B cell (primary cell): ENCODE results near the gene RAB6B. TPM values are rescaled to one million over a fixed set of nuclear protein-coding genes. Genes with fewer than 3 reads are reported as not detected.

Experiments used
- ATAC-seq: fragments of 200-7000 bp; cut with Tn5 transposase; one replicate; pipeline ENCODE4 v1.10.0; 2021; ENCODE audit warnings: low read depth, mild to moderate bottlenecking, moderate number of reproducible peaks, moderate library complexity
- CTCF ChIA-PET: fragments of 350-600 bp; sonication (Branson Sonifier 250); formaldehyde crosslinking; loops from one replicate; lab custom pipeline; 2021; ENCODE audit warnings: antibody characterized with exemption, inconsistent platforms; lab: Charles Lee
- POLR2A ChIA-PET: fragments of 350-600 bp; sonication (Branson Sonifier 250); formaldehyde crosslinking; loops from one replicate; lab custom pipeline; 2021; ENCODE audit warnings: antibody characterized with exemption; lab: Charles Lee
- DNase-seq: peaks from one replicate; pipeline ENCODE4 v3.0.0; 2013
- H2AFZ ChIP-seq: 2 replicates; pipeline ENCODE4 v1.6.1; 2012; ENCODE audit warnings: mild to moderate bottlenecking, low read depth, low read length; ENCODE audit not compliant: insufficient read depth, poor library complexity, severe bottlenecking
- H3K27ac ChIP-seq, 2 donors: 1 replicate in 1 of 2; 2 replicates in 1 of 2; pipeline ENCODE4 v1.5.1; 2012 to 2013; ENCODE audit warnings: low read length in 2 of 2, mild to moderate bottlenecking in 2 of 2, moderate library complexity in 1 of 2
- H3K27me3 ChIP-seq, 4 experiments: fragments of 200-600 bp in 1 of 4; sonication (generic) in 1 of 4; replicated peaks in 1 of 4; 1 replicate in 2 of 4; 2 replicates in 2 of 4; pipeline versions ENCODE4 v1.6.1 to v1.7.0; 2013 to 2016; ENCODE audit warnings: low read length in 3 of 4, mild to moderate bottlenecking in 2 of 4, mixed read lengths in 1 of 4, moderate library complexity in 1 of 4; ENCODE audit not compliant: insufficient read depth in 4 of 4, control insufficient read depth in 3 of 4; ENCODE audit errors: control extremely low read depth in 1 of 4
- H3K36me3 ChIP-seq, 2 experiments: replicated peaks in 1 of 2; 1 replicate in 1 of 2; 2 replicates in 1 of 2; pipeline versions ENCODE4 v1.6.1 to v1.7.1; 2013; ENCODE audit warnings: low read length in 1 of 2; ENCODE audit not compliant: insufficient read depth in 2 of 2, control insufficient read depth in 1 of 2; ENCODE audit errors: control extremely low read depth in 1 of 2, extremely low read depth in 1 of 2
- H3K4me1 ChIP-seq, 2 donors: fragments of 200-600 bp in 1 of 2; sonication (generic) in 1 of 2; 1 replicate in 1 of 2; 2 replicates in 1 of 2; pipeline versions ENCODE4 v1.5.1 to v1.6.1; 2013 to 2017; ENCODE audit warnings: low read length in 2 of 2; ENCODE audit not compliant: control insufficient read depth in 2 of 2, insufficient read depth in 2 of 2
- H3K4me2 ChIP-seq: replicated peaks from 2 replicates; pipeline ENCODE3; 2012; ENCODE audit warnings: mild to moderate bottlenecking, low read depth, low read length; ENCODE audit not compliant: poor library complexity, severe bottlenecking
- H3K4me3 ChIP-seq, 5 experiments: fragments of 200-600 bp in 1 of 5; sonication (generic) in 1 of 5; 1 replicate in 3 of 5; 2 replicates in 2 of 5; pipeline versions ENCODE4 v1.5.1 to v1.7.0; 2011 to 2016; ENCODE audit warnings: low read length in 4 of 5, mild to moderate bottlenecking in 4 of 5, low read depth in 2 of 5, control low read depth in 1 of 5, moderate library complexity in 1 of 5; ENCODE audit not compliant: insufficient read depth in 1 of 5; ENCODE audit errors: control extremely low read depth in 1 of 5, extremely low read depth in 1 of 5
- H3K79me2 ChIP-seq: fragments of 200-600 bp; sonication (generic); one replicate; pipeline ENCODE4 v1.6.0; 2016; ENCODE audit warnings: low read length; ENCODE audit not compliant: control insufficient read depth, insufficient read depth
- H3K9ac ChIP-seq: fragments of 200-600 bp; sonication (generic); 2 replicates; pipeline ENCODE4 v1.6.1; 2017; ENCODE audit warnings: mild to moderate bottlenecking, low read length, moderate library complexity
- H3K9me3 ChIP-seq, 3 donors: one replicate each; pipeline versions ENCODE4 v1.6.1 to v1.7.1; 2013; ENCODE audit warnings: low read length in 2 of 3; ENCODE audit not compliant: control insufficient read depth in 2 of 3, insufficient read depth in 1 of 3; ENCODE audit errors: control extremely low read depth in 1 of 3
- H4K20me1 ChIP-seq: 2 replicates; pipeline ENCODE4 v1.6.0; 2012; ENCODE audit warnings: mild to moderate bottlenecking, low read length; ENCODE audit not compliant: insufficient read depth, control insufficient read depth, poor library complexity, severe bottlenecking
- H3K27ac Mint-ChIP-seq: one replicate; pipeline ENCODE4 v1.8.0; 2021; ENCODE audit warnings: mixed read lengths
- H3K27me3 Mint-ChIP-seq: one replicate; pipeline ENCODE4 v1.8.0; 2021; ENCODE audit warnings: mixed read lengths
- H3K4me1 Mint-ChIP-seq: one replicate; pipeline ENCODE4 v1.8.0; 2021; ENCODE audit warnings: mixed read lengths
- H3K4me3 Mint-ChIP-seq: one replicate; pipeline ENCODE4 v1.8.0; 2021; ENCODE audit warnings: mixed read lengths
- H3K9me3 Mint-ChIP-seq: one replicate; pipeline ENCODE4 v1.8.0; 2022; ENCODE audit warnings: mixed read lengths; ENCODE audit not compliant: insufficient read depth
- EZH2 ChIP-seq: IDR thresholded peaks from 2 replicates; pipeline ENCODE4 v1.6.1; 2012; ENCODE audit warnings: borderline replicate concordance, low read depth, mild to moderate bottlenecking, moderate library complexity, low read length; ENCODE audit not compliant: insufficient read depth, poor library complexity, severe bottlenecking
- WGBS: methylation state at CpG from one replicate; pipeline ENCODE4 v1.1.5; 2013; ENCODE audit warnings: missing lambda C conversion rate; ENCODE audit not compliant: insufficient coverage; 5-methylcytosine and 5-hydroxymethylcytosine counted together
- intact Hi-C: fragments of 100-400 bp; cut with micrococcal nuclease; formaldehyde crosslinking; loops from one replicate; pipeline ENCODE4 v1.10.0; 2022
- polyA plus RNA-seq: library from polyadenylated mRNA; depleted of rRNA; stranded (reverse); fragments of >200 nt; gene quantifications from 2 replicates; pipeline ENCODE4 v1.2.3, GENCODE V29; 2012
- total RNA-seq, 2 donors: library from RNA; stranded (reverse); fragments of 120-200 nt in 1 of 2; gene quantifications; 1 replicate in 1 of 2; 2 replicates in 1 of 2; pipeline versions ENCODE4 v1.2.3 to v1.2.4, GENCODE V29; 2013 to 2022
- TF ChIP-seq, protein P1 (sequence below): fragments of 200-600 bp; IDR thresholded peaks from one replicate; pipeline ENCODE4 v1.8.0; 2022; ENCODE audit warnings: antibody characterized with exemption, mild to moderate bottlenecking

Gene RAB6B
- total and polyA plus RNA-seq, 2 donors (not counting 1 experiment from before 2014, with no cell fraction given): not detected

- TF ChIP-seq, protein P1, sequence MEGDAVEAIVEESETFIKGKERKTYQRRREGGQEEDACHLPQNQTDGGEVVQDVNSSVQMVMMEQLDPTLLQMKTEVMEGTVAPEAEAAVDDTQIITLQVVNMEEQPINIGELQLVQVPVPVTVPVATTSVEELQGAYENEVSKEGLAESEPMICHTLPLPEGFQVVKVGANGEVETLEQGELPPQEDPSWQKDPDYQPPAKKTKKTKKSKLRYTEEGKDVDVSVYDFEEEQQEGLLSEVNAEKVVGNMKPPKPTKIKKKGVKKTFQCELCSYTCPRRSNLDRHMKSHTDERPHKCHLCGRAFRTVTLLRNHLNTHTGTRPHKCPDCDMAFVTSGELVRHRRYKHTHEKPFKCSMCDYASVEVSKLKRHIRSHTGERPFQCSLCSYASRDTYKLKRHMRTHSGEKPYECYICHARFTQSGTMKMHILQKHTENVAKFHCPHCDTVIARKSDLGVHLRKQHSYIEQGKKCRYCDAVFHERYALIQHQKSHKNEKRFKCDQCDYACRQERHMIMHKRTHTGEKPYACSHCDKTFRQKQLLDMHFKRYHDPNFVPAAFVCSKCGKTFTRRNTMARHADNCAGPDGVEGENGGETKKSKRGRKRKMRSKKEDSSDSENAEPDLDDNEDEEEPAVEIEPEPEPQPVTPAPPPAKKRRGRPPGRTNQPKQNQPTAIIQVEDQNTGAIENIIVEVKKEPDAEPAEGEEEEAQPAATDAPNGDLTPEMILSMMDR: no peak
- no peak for TF ChIP-seq EZH2
- Mint-ChIP-seq H3K9me3 (peaks cover 4% of the 10 kb centered on the region), H3K27ac (no peak overlapping the region), H3K4me1 (no peaks in the 10 kb centered on the region), H3K4me3 (no peak overlapping the region), H3K27me3 (peaks cover 28% of the 10 kb centered on the region)
- ChIA-PET CTCF (no interaction called here), POLR2A (no interaction called here)
- Histone ChIP-seq H3K27ac (no peak overlapping the region), H3K9ac (no peak overlapping the region), H3K4me1 (no peaks in the 10 kb centered on the region), H3K36me3 (no peaks in the 10 kb centered on the region), H3K27me3 (no peaks in the 10 kb centered on the region), H3K9me3 (peaks cover 0 to 10% (median 0%) of the 10 kb centered on the region in 3 donors), H2AFZ (no peak overlapping the region), H3K4me3 (no peak overlapping the region), H3K79me2 (no peaks in the 10 kb centered on the region), H4K20me1 (no peaks in the 10 kb centered on the region), H3K4me2 (no peak overlapping the region)
- intact Hi-C loops: no loop called here
- ATAC-seq (no peak), DNase-seq (no peak)
- 100% methylated on average over 3 of the region's 7 CpGs for WGBS
These were observed 9.5 kb downstream of the RAB6B start for GRCh38 chr3:133886031-133886722.

DNA sequence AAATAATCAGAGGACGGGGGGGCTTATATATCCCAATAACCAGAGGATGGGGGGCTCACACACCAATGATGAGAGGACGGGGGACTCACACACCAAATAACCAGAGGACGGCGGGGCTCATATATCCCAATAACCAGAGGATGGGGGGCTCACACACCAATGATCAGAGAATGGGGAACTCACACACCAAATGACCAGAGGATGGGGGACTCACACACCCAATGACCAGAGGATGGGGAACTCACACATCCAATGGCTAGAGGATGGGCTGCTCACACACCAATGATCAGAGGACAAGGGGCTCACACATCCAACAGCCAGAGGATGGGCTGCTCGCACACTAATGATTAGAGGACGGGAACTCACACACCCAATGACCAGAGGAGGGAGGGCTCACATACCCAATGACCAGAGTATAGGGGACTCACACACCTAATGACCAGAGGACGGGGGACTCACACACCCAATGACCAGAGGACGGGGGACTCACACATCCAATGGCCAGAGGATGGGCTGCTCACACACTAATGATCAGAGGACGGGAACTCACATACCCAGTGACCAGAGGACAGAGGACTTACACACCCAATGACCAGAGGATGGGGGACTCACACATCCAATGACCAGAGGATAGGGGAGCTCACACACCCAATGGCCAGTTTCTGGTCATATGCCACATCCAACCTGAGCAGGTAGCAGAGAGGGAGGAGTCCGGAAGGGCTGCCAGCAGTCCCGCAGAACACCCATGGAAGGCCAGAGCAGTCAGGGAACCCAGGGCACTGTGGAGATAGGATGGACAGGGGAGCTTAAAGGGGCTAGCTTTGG is 10.6 kb downstream of the RAB6B start:
- TF ChIP-seq, protein P1: no peak
- TF ChIP-seq EZH2: no peak
- H3K9ac ChIP-seq: no peak overlapping the region
- H3K36me3 ChIP-seq: no peaks in the 10 kb centered on the region
- H4K20me1 ChIP-seq: no peaks in the 10 kb centered on the region
- no peak overlapping the region for H3K4me2 ChIP-seq
- H3K27ac ChIP-seq: no peak overlapping the region
- H3K9me3 Mint-ChIP-seq: peaks cover 4% of the 10 kb centered on the region
- DNase-seq (no peak), ATAC-seq (no peak)
- no peaks in the 10 kb centered on the region for H3K79me2 ChIP-seq
- peaks cover 21% of the 10 kb centered on the region for H3K27me3 Mint-ChIP-seq
- H3K4me3 ChIP-seq: no peak overlapping the region
- intact Hi-C loops: no loop called here
- H3K4me1 ChIP-seq: no peaks in the 10 kb centered on the region
- no peaks in the 10 kb centered on the region for H3K27me3 ChIP-seq
- POLR2A ChIA-PET: no interaction called here
- no peak overlapping the region for H3K27ac Mint-ChIP-seq
- CTCF ChIA-PET: no interaction called here
- H3K4me1 Mint-ChIP-seq: no peaks in the 10 kb centered on the region
- peaks cover 0 to 19% (median 0%) of the 10 kb centered on the region in 3 donors for H3K9me3 ChIP-seq
- WGBS: 90% methylated on average over 4 of the region's 11 CpGs
- no peak overlapping the region for H2AFZ ChIP-seq
- no peak overlapping the region for H3K4me3 Mint-ChIP-seq
